Breast epithelium (tissue), 4 donors: ENCODE measurements around the gene NINL. TPM values are rescaled to one million over a fixed set of nuclear protein-coding genes. Genes with fewer than 3 reads are reported as not detected.
"Not testable (repeated sequence)": the region's sequence is repeated elsewhere in the genome, so short reads cannot be mapped to it uniquely, and the experiment has no call there.

ENCODE experiments used
- DNase-seq, 2 donors: peaks; one replicate each; pipeline ENCODE4 v3.0.0-alpha.2; 2019; ENCODE audit warnings: low spot score in 2 of 2
- H3K27ac ChIP-seq, 2 donors: fragments of 200-600 bp; sonication (generic) in 1 of 2; one replicate each; pipeline ENCODE4 v1.5.1; 2016 to 2019; ENCODE audit warnings: mild to moderate bottlenecking in 1 of 2
- H3K27me3 ChIP-seq, 2 donors: fragments of 200-600 bp; sonication (generic) in 1 of 2; one replicate each; pipeline versions ENCODE4 v1.5.1 to v1.6.0; 2017 to 2019; ENCODE audit warnings: control low read depth in 1 of 2, mild to moderate bottlenecking in 1 of 2
- H3K36me3 ChIP-seq: fragments of 200-600 bp; one replicate; pipeline ENCODE4 v1.5.1; 2019
- H3K4me1 ChIP-seq, 2 donors: fragments of 200-600 bp; sonication (generic); one replicate each; pipeline ENCODE4 v1.5.1; 2016 to 2019; ENCODE audit warnings: control low read depth in 1 of 2
- H3K4me3 ChIP-seq, 3 donors: fragments of 200-600 bp; sonication (generic); 1 replicate in 2 of 3; 2 replicates in 1 of 3; pipeline ENCODE4 v1.5.1; 2016 to 2019; ENCODE audit warnings: mild to moderate bottlenecking in 3 of 3, moderate library complexity in 2 of 3
- H3K9me3 ChIP-seq, 2 donors: fragments of 200-600 bp; sonication (generic) in 1 of 2; one replicate each; pipeline ENCODE4 v1.5.1; 2016 to 2019; ENCODE audit warnings: control low read depth in 1 of 2
- CTCF ChIP-seq, 3 donors: fragments of 450-650 bp; IDR thresholded peaks; one replicate each; pipeline ENCODE4 v1.5.1; 2016 to 2017; ENCODE audit warnings: antibody characterized with exemption in 3 of 3, mild to moderate bottlenecking in 3 of 3, moderate library complexity in 3 of 3
- POLR2A ChIP-seq: fragments of 450-650 bp; IDR thresholded peaks from one replicate; pipeline ENCODE4 v1.6.1; 2016; ENCODE audit warnings: antibody characterized with exemption, mild to moderate bottlenecking, moderate library complexity
- POLR2AphosphoS5 ChIP-seq, 3 donors: sonication (generic); formaldehyde crosslinking; IDR thresholded peaks; one replicate each; pipeline ENCODE4 v1.6.1; 2017; ENCODE audit warnings: antibody characterized with exemption in 3 of 3
- intact Hi-C: fragments of 100-400 bp; cut with DNase I; formaldehyde crosslinking; loops from one replicate; pipeline ENCODE4 v1.15.1; 2023; ENCODE audit warnings: low total_unique reads
- total RNA-seq, 3 donors: library from RNA; depleted of rRNA; stranded (reverse); fragments of >200 nt; gene quantifications; one replicate each; pipeline ENCODE4 v1.1.0, GENCODE V29; 2016

The NINL gene
- total RNA-seq, 3 donors from 2014 or later = 6.9 to 15.5 (median 12.8) TPM

GRCh38 chr20:25479638-25480037, 105.7 kb downstream of the NINL start:
- Histone ChIP-seq H3K4me3 (no peak overlapping the region), H3K4me1 (no peaks in the 10 kb centered on the region), H3K27ac (no peak overlapping the region), H3K27me3 (no peaks in the 10 kb centered on the region), H3K9me3 (no peaks in the 10 kb centered on the region), H3K36me3 (no peaks in the 10 kb centered on the region)
- TF ChIP-seq POLR2AphosphoS5 (IDR thresholded peaks at IDR 0.05) = no peak
- no peak for TF ChIP-seq POLR2A
- TF ChIP-seq CTCF (IDR thresholded peaks at IDR 0.05) = no peak
- intact Hi-C loops = loop anchor here (2.0 kb wide), 1 partner anchor 57 kb away; no protein-coding TSS in a partner anchor
- DNase-seq = no peak

DNA sequence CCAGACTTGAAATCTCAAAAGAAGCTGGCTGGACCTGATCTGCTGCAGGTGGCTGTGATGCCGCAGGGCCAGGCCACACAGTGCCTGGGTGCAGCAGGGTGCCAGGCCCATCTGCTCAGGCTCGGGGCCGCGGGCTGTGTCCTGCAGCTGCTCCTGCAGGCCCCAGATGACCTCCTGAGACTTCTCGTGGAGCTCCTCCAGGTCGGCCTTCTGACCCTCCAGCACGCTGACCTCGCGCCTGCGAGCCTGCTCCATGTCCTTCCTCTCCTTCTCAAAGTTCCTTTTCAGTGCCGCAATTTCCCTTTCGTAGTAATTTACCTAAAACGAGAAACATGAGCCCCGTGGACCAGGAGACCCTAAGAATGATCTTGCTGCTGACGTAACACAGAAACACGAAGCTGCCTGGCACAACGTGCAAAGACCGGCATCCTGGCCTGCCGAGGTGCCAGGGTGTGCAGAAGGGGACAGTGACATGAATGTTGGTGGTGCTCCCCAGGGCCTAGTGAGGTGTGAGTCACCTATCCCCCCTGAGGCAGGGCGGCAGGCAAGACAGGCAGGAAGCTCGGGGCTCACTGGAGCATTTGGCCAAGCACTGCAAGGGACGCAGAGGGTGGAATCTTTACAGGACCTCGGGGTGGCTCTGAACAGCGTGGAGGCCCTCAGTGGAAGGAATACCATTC, 106.3 kb downstream of the NINL start:
- Histone ChIP-seq H3K9me3 (no peaks in the 10 kb centered on the region), H3K27ac (no peak overlapping the region), H3K27me3 (no peaks in the 10 kb centered on the region), H3K36me3 (no peaks in the 10 kb centered on the region), H3K4me1 (no peaks in the 10 kb centered on the region), H3K4me3 (no peak overlapping the region)
- no peak for DNase-seq
- intact Hi-C loops = loop anchor here (2.0 kb wide), 1 partner anchor 56 kb away; no protein-coding TSS in a partner anchor
- no peak for TF ChIP-seq CTCF (IDR thresholded peaks at IDR 0.05)
- TF ChIP-seq POLR2AphosphoS5 (IDR thresholded peaks at IDR 0.05) = no peak
- TF ChIP-seq POLR2A = no peak

- no peaks in the 10 kb centered on the region for H3K36me3 ChIP-seq
- no peak overlapping the region for H3K27ac ChIP-seq
- no peak for DNase-seq
- no peak for TF ChIP-seq POLR2A
- no peak for TF ChIP-seq CTCF (IDR thresholded peaks at IDR 0.05)
- TF ChIP-seq POLR2AphosphoS5 (IDR thresholded peaks at IDR 0.05) = no peak
- H3K9me3 ChIP-seq = no peaks in the 10 kb centered on the region
- H3K4me1 ChIP-seq = no peaks in the 10 kb centered on the region
- H3K4me3 ChIP-seq = no peak overlapping the region
- no peaks in the 10 kb centered on the region for H3K27me3 ChIP-seq
- intact Hi-C loops = no loop called here
Measured at GRCh38 chr20:25477014-25477882, 108.1 kb downstream of the NINL start.

DNA sequence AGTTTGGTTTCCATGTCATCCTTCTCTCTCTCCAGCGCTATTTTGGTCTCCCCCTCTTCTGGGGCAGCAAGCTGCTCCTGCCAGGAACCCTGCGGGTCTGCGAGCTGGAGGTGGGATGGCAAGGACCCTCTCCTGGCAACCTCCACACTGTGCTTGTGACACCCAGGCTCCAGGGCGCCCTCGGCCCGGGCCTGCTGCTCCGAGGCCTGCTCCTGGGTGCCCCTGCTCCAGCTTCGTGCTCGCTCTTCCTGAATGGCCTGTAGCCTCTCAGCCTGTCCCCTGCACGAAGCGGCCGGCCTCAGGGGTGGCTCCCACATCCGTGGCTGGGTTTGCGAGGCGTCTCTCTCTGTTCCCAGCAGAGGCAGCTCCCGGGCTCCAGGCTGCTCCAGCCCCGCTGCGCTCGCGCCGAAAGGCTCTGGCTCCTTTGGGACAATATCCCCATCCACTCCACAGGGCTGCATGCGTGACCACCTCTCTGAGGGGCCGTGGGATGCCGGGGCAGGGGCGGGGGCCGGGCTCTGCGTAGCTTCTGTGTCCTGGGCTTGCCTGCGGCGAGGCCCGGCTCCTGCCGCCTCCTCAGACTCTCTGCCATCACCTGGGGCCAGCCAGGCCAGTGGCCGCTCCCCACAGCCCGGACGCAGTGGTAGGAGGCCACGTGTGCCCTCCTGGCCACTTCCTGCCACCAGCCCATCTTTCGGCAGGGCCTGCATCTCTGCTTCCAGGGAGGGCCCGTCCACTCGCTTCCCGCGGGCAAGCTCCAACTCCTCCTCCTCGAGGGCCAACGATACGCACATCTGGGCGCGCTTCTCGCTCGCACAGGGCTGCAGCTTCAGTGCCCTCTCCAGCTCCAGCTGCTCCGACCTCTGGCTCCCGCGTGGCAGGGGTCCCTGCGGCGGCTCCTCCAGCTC, 109.0 kb downstream of the NINL start:
- no peak for DNase-seq
- Histone ChIP-seq H3K4me3 (no peak overlapping the region), H3K27ac (no peak overlapping the region), H3K27me3 (no peaks in the 10 kb centered on the region), H3K4me1 (no peaks in the 10 kb centered on the region), H3K9me3 (no peaks in the 10 kb centered on the region), H3K36me3 (no peaks in the 10 kb centered on the region)
- no peak for TF ChIP-seq CTCF (IDR thresholded peaks at IDR 0.05)
- no peak for TF ChIP-seq POLR2A
- no peak for TF ChIP-seq POLR2AphosphoS5 (IDR thresholded peaks at IDR 0.05)
- intact Hi-C loops = no loop called here

GRCh38 chr20:25473297-25473696, 112.0 kb downstream of the NINL start:
- H3K4me1 ChIP-seq, H3K36me3 ChIP-seq, intact Hi-C loops, H3K27me3 ChIP-seq, DNase-seq, H3K27ac ChIP-seq, H3K4me3 ChIP-seq, H3K9me3 ChIP-seq: not testable (repeated sequence)
